GM21390 (cell line): ENCODE data around the gene RNF10.
"Not testable (repeated sequence)": the region's sequence is repeated elsewhere in the genome, so short reads cannot be mapped to it uniquely, and the experiment has no call there.

Source experiments
- ATAC-seq: cut with Tn5 transposase; IDR thresholded peaks from one replicate; pipeline ENCODE4 v1.9.1; 2021; ENCODE audit not compliant: unreplicated experiment

Gene RNF10

DNA sequence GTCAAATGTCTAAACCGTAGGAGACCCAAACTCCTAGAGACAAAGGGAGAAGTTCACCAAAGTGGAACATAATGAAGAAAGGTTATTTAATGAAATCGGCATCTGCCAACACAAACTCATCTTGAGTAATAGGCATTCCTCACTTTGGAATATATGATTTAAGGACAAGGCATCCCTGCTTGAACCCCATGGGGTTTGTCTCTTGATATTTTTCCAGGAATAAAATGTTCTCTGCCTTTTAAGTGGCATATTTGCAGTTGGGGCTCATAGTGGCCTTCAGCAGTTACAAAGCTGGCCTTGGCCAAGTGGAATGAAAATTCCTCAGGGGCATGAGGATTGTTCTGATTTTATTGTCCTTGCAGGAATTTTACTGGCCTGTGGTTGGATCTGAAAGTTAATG lies 40.0 kb downstream of the RNF10 start:
- ATAC-seq: no peak

DNA sequence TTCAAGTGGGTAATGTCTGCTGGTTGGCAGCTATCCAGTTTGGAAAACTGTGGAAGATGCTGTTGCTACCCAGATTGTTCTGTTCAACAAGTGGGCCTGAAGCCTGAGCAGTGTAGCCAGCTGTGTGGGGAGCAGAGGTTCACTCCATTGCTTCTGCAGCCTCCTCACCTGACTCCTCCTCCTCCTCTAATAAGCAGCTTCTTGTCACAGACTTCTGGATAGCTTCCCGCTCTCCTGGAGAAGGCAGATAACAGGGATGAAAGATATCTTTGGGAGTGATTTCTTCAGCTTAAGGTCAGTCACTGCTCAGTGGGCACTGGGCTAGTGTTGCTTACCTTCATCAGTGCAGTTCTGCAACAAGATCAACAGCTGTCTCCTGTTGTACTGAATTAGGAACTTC lies 45.0 kb downstream of the RNF10 start:
- no peak for ATAC-seq

DNA sequence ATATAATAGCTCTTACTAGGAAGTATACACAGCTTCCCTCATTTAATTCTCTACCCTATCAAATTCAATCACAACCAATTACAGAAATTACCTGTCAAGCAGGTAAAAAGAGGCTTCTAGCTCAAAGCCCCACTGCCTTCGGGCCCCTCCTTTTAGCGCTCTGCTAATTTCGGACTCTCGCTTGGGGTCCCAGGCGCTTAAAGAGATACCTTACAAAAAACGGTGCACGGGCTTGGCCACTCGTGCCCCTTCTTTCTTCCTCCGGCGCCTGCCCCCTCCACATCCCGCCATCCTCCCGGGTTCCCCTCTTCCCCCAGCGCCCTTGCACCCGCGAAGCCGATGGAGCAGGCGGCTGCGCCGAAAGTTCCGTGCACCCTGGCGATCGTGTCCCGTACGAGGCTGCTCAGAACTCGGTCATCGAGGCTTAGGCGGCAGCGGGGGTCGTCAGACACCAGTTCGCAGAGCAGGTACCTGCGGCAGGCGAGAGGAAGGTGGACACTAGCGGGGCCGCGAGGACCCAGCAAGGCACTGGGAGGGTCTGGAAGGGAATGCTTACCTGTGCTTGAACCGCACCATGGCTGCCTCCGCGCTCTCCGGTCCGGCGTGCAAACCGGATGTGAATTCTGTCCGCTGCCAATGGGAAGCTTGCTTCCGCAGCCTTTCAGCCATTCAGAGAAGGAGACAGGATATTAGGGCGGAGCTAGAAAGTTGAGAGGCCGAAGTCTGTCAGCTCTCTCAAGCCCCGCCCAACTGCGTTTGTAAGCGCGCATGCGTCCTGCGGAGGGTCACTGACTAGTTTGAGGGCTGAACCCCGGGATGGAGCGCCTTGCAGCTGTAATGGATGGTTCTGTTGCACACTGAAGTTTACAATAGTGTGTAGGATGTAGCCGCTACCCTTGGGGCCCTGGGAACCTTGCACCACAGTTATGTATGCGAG lies 46.9 kb downstream of the RNF10 start, which contains the start of gene POP5:
Gene POP5, minus strand, starts transcription at position 616 of the 937 bp plus-strand sequence. Its CDS starts 40 bp downstream, at position 576.
- peak; percentile 90 for ATAC-seq

DNA sequence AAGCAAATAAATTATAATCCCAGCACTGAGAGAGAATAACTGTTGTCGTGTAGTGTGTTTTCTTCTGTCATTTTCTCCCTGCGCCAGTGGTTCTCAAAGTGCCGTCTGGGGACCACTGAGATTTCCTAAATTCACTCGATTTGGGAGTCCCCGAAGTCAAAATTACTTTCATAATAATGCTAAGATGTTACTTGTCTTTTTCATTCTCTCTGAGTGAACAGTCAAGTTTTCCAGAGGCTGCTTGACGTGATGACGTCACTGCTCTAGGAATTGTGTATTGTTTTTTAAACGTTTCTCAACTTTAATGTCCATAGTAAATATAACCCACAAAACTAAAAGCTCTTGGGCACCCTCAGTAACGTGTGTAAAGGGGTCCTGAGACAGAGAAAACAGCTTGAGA lies 47.8 kb downstream of the RNF10 start:
- no peak for ATAC-seq

DNA sequence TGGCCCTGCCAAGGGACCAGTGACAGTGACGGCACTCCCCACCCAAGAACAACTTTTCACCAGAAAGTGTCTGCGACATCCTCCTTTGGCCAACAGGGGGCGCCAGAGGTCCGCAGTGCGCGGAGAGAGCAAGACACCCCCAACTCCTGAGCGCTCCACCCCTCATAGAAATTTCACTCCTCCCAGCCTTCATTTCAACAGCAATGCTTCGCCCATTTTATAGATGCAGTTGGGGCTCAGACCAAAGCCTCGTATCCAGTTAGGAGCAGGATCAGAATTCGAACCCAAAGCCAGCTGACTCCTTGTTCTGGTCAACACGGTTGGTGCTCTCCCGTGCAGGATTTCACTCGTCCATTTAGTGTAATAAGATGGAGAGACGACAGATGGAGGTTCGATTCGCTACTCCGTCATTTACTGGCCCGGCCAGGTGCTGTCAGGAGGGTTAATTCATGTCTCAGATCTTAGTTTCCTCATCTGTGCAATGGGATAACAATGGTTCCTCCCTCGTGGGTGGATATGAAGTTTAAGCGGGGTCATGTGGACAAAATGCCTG lies 49.4 kb downstream of the RNF10 start:
- ATAC-seq: no peak

DNA sequence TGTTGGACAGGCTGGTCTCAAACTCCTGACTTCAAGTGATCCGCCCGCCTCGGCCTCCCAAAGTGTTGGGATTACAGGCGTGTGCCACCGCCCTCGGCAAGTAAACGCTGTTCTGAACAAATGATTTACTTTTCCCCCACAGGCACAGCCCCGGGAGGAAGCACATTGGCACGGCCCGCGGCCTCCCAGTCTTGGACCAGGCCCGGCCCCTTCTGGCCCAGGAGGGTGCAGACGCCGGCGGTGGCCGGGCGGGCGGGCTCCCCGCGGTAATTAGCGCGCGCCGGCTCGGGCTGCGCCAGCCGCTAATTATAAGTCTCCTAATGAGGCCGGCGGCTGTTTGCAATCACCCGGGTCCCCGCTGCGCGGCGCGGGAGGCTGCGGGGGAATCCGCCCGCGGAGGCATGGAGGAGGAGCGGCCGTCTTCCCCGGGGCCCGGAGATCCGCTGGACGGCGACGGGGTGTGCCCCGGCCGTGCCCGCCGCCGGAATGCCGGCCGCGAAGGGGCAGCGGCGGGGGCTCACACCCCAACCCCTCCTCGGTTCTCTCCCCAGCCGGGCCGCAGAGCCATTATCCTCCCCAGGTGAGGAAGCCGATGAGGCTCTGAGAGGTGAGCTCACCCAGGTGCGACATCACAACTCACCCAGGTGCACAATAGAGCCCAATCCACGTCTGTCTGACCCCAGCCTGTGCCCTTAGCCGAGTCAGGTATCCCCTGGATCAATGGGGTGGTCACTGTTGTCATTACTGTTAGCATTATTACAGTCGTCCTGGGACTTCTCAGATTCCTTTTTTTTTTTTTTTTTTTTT lies 50.4 kb downstream of the RNF10 start:
- no peak for ATAC-seq

DNA sequence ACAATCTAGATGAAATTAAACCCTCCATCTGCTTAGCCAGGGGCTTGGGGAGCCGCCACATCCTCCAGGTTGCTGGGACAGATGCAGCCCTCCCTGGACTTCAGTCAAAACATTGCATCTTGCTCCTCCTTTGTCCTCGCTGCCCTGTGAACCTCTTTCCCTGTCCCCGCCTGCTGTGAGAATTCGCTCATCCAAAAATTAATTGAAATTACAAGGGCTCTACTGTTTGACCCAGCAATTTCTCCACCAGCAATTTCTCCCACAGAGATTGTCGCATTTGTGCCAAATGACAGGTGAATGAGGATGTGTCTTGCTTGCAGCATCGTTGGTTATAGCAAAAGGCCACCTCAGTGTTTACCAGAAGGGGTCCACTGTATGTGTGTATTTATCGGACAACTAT lies 52.0 kb downstream of the RNF10 start:
- no peak for ATAC-seq

DNA sequence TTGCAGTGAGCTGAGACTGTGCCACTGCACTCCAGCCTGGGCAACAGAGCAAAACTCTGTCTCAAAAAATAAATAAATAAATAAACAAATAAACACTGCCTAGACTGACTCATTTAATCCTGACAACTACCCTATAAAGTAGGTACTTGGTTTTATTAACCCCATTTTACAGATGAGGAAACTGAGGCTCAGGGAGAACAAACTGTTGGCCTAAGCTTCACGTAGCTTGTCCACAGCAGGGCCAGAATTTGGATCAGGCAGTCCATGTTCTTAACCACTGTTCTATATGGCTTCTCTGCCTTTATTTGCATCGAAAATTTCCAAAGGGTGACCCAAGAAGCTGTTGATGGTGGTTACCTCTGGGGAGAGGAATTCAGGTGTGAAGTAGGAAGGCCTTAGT lies 52.7 kb downstream of the RNF10 start:
- ATAC-seq: no peak

DNA sequence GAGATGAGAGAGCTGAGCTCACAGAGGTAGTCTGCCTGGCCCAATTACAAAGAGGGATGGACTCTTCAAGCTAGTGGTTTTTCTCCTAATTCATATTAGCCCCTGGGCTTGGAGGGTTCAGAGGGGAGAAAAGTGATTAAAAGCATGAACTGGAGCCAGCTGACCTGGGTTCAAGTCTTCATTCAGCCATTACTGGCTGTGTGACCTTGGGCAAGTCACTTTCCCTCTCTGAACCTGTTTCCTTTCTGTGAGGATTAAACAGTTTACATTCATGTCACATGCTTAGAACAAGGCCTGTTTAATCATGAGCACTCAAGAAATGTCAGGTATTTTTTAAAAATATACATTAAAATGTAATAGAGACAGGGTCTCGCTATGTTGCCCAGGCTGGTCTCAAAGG lies 54.2 kb downstream of the RNF10 start:
- ATAC-seq: no peak

DNA sequence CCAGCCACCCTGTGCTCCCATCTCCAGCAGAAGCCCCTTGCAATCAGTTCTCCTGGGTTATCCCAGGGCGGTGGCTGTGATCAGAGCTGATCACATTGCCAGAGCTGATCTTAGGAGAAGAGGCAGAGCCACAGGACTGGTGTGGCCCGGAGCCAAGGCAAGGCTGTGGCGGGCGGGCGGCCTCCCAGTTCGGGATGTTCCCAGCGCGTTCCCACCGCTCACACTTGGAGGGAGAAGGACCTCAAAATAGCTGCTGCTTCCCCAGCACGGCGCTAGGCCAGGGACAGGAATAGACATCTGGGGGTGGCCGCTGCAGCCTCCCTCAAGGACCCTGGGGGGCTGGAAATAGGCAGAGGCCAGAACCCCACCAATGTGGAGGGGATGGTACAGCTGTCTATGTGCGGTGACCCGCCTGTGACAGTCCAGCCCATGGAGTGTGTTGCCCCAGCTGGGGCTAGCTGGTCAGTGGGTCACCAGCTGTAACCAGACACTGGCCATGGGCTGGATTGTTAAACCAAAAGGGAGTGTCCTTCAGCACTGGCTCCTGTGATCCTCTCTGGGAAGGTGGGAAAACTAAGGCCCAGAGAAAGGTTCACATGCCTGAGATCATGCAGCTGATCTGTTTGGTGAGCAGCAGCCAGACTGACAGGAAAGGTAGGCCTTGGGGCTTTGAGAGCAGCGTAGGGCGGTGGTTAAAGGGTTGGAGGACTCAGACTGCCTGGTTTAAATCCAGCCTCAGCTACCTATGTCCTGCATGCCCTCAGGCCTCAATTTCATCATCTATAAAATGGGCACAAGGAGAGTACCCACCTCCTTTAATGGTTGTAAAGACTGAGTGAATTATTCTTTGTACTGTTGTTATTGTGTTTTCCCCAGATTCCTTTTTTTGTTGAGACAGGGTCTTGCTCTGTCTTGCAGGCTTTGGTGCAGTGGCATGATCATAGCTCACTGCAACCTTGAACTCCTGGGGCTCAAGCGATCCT lies 55.1 kb downstream of the RNF10 start:
- ATAC-seq: no peak

DNA sequence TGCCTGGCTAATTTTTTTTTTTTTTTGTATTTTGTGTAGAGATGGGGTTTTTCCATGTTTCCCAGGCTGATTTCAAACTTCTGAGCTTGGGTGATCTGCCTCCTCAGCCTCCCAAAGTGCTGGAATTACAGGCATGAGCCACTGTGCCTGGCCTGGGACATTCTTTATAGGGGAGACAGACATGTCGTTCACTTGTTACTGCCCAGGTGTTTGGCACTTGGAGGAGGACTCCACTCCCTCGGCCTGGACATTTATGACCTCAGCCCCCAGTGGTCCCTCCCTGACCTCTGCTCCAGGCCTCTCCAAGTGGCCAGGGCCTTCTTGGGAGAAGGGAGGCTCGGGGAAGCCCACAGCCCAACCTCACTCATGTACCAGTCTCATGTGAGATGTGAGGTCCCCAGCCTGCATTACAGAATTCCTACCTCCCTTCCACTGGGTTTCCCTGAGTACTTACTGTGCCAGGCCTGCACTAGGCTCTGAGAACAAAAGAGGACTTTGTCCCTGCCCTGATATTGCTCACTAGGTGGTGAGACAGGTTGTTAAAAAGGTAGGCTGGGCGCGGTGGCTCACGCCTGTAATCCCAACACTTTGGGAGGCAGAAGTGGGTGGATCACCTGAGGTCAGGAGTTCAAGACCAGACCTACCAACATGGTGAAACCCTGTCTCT lies 56.7 kb downstream of the RNF10 start:
- no peak for ATAC-seq

DNA sequence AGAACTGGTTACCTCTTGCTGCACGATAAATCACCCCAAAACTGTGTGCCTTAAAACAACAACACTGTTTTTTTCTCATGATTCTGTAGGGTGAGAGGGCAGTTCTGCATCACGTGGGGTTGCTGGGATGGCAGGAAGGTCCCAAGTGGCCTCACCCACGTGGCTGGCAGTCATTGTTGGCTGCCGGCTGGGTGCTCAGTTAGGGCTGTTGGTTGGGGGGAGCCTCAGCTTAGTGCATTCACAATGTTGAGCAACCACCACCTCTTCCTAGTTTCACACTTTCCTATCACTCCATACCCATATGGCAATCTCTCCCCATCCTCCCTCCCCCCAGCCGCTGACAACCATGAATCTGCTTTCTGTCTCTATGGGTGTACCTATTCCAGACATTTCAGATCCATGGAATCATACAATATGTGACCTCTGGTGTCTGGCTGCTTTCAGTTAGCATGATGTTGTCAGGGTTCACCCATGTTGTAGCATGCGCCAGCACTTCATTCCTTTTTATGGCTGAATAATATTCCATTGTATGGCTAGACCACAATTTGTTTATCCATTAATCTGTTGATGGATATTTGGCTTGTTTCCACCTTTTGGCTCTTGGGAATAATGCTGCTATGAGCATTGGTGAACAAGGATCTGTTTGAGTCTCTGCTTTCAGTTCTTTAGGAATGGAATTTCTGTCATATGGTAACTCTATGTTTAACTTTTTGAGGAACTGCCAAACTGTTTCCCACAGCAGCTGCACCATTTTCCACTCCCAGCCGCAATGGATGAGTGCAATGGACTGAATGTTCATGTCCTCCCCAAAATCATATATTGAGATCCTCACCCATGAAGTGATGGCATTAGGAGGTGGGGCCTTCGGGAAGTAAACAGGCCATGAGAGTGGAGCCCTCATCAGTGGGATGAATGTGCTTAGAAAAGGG lies 58.2 kb downstream of the RNF10 start:
- ATAC-seq: no peak

DNA sequence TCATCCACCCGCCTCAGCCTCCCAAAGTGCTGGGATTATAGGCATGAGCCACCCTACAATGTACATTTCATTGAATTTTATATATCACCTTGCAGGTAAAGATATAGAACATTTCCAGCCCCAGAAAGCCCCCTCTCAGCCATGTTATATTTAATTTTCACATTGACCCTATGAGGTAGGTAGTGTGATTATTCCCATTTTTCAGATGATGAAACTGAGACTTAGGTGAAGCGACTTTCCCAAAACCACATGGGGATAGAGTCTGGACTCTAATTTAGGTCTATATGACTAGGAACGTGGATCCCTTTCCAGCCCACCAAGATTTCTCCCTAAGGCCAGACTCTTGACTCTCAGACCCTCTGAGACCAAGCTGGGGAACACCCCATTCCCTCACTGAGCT lies 62.7 kb downstream of the RNF10 start:
- no peak for ATAC-seq

DNA sequence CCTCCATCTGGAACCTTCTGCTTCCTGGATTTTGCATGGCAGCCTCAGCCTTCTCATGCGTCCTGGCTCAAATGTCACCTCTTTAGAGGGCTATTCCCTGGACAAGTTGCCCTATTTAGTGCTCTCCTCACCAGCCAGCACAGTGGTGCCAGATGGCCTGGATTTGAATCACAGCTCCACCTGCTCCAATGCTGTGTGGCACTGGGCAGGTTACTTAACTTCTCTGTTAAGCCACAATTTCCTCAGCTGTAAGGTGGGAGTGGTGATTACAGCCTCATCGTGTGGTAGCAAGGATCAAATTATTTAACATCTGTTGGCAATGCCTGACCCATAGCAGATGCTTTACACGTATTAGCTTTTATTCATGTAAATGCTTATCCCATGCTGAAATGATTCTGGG lies 63.7 kb downstream of the RNF10 start:
- no peak for ATAC-seq

DNA sequence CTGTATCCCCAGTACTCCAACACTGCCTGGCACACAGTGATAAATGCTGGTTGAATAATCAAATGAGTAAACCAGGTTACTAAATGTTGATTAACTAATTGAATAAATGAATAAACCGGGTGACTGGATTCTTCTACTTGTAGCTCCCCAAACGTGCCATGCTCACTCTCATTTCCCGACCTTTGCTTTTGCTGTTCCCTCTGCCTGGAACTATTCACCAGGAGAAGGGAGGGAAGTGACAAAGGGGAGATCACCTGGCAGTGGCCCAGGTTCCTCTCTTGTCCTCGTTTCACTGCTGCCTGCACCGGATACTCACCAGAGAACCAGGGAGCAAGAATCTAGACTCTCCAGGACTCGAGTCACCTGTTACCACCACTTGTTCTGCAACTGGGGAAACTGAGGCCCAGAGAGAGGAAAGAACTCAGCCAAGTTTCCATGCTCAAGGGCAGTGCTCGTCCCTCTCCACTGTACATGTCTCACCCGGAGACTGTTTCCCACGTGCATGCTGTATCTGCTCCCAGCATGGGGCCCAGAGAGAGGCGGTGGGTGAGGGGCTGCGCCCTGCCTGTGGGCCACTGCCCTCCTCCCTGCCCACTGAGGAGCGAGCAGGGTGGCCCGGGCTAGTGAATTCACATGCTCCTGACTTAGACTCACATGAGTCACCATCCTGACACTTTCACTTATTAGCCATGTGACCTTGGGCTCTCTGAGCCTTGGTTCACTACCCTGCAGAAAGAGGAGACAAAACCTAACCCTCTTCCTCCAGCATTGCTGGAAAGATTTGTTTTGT lies 64.7 kb downstream of the RNF10 start:
- no peak for ATAC-seq

DNA sequence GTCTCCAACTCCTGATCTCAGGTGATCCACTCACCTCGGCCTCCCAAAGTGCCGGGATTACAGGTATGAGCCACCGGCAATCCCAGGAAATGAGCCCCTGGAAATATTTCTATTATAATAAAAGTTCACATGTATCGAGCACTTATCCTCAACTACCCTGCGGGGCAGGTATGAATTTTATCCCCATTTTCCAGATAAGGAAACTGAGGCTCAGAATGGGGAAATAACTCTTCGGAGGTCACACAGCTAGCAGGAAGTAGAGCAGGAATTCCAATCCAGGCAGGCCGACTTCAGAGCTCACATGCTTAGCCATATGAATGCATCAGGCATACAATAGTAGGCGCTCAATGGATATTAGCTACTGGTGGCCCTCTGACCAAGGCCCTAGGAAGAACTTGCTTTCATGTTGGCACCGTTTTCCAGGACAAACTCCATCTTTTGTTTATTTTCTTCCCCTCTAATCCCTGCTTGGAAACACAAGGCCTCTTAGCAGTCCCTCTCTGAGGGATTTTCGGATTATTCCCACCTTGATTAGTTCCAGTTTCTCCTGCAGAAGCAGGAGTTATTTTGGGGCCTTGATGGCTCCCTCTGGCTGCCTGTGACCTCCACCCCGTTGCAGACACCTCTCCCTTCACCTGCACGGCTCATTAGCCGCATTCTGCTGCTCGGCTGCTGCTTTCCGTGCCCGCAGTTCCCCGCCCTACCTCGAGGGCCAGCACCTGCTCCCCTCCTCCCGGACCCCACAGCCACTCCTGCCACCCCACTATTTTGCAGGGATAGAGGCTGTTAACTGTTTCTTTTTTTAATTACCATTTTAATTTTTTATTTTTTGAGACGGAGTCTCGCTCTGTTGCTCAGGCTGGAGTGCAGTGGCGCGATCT lies 65.8 kb downstream of the RNF10 start:
- no peak for ATAC-seq

DNA sequence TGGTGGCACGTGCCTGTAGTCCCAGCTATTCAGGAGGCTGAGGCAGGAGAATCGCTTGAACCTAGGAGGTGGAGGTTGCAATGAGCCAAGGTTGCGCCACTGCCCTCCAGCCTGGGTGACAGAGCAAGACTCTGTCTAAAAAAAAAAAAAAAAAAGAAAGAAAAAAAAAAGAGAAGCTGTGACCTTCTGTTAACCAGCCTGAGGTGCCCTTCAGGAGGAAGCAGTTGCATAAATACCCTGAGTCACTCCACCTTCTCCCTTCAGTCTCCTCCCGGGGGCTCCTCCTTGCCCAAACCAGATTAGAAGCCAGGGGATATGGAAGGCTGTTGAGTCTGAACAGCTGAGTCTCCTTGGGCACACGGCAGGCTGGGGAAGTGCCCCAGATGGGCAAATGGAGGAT lies 68.3 kb downstream of the RNF10 start:
- ATAC-seq: not testable (repeated sequence)
